ENCODE measurements around the gene TPRG1L.

TPRG1L gene

GRCh38 chr1:3668585-3669300, 43.9 kb downstream of the TPRG1L start:
- no peak for DNase-seq

- DNase-seq = no peak
Observed at GRCh38 chr1:3669421-3669821, 44.6 kb downstream of the TPRG1L start.

- DNase-seq = no peak
Observed at GRCh38 chr1:3669971-3670431, 45.2 kb downstream of the TPRG1L start.

GRCh38 chr1:3670823-3671265, 46.0 kb downstream of the TPRG1L start:
- DNase-seq = no peak

- DNase-seq = no peak
Observed at GRCh38 chr1:3671371-3672180, 46.8 kb downstream of the TPRG1L start.

- DNase-seq = no peak
Observed at GRCh38 chr1:3672231-3672970, 47.6 kb downstream of the TPRG1L start.

GRCh38 chr1:3672971-3673361, 48.2 kb downstream of the TPRG1L start:
- no peak for DNase-seq

GRCh38 chr1:3673381-3674099, 48.7 kb downstream of the TPRG1L start:
- no peak for DNase-seq

- DNase-seq = no peak
Observed at GRCh38 chr1:3674100-3675094, 49.6 kb downstream of the TPRG1L start.

- DNase-seq = no peak
Observed at GRCh38 chr1:3675436-3675835, 50.6 kb downstream of the TPRG1L start.

- DNase-seq = no peak
Observed at GRCh38 chr1:3676581-3677470, 52.0 kb downstream of the TPRG1L start.

GRCh38 chr1:3677484-3677883, 52.7 kb downstream of the TPRG1L start:
- no peak for DNase-seq

GRCh38 chr1:3678361-3679097, 53.7 kb downstream of the TPRG1L start:
- DNase-seq = no peak

- no peak for DNase-seq
Observed at GRCh38 chr1:3679098-3679555, 54.3 kb downstream of the TPRG1L start.

All from fibroblast of skin of right biceps (primary cell).